Fibroblast of lung (primary cell): ENCODE data around the gene SCLT1. TPM values are rescaled to one million over a fixed set of nuclear protein-coding genes. Genes with fewer than 3 reads are reported as not detected.

Source experiments
- DNase-seq, 2 donors: peaks; one replicate each; pipeline versions ENCODE4 v3.0.0 to v3.0.0-alpha.2; 2010; ENCODE audit warnings: low read depth in 2 of 2
- H2AFZ ChIP-seq: 2 replicates; pipeline ENCODE4 v1.5.1; 2012; ENCODE audit warnings: low read length, control low read depth, inconsistent platforms
- H3K27ac ChIP-seq: 2 replicates; pipeline ENCODE4 v1.5.1; 2011; ENCODE audit warnings: low read length, control low read depth; ENCODE audit not compliant: insufficient read depth
- H3K27me3 ChIP-seq: 2 replicates; pipeline ENCODE4 v1.5.1; 2011; ENCODE audit warnings: mild to moderate bottlenecking, low read length; ENCODE audit not compliant: control insufficient read depth, insufficient read depth
- H3K36me3 ChIP-seq: 2 replicates; pipeline ENCODE4 v1.5.1; 2011; ENCODE audit warnings: low read length; ENCODE audit not compliant: control insufficient read depth, insufficient read depth
- H3K4me1 ChIP-seq: 2 replicates; pipeline ENCODE4 v1.5.1; 2011; ENCODE audit warnings: low read length; ENCODE audit not compliant: control insufficient read depth, insufficient read depth; ENCODE audit errors: extremely low read depth
- H3K4me2 ChIP-seq: 2 replicates; pipeline ENCODE4 v1.5.1; 2011; ENCODE audit warnings: low read length, control low read depth; ENCODE audit not compliant: insufficient read depth; ENCODE audit errors: extremely low read depth
- H3K4me3 ChIP-seq, 4 experiments: fragments of 200-600 bp in 1 of 4; sonication (generic) in 1 of 4; replicated peaks in 1 of 4; 2 replicates each; pipeline ENCODE4 v1.5.1; 2011 to 2016; ENCODE audit warnings: low read length in 4 of 4, low read depth in 3 of 4, mild to moderate bottlenecking in 3 of 4, control low read depth in 2 of 4, inconsistent platforms in 1 of 4, mixed read lengths in 1 of 4; ENCODE audit not compliant: insufficient read depth in 1 of 4; ENCODE audit errors: control extremely low read depth in 1 of 4
- H3K79me2 ChIP-seq: 2 replicates; pipeline ENCODE4 v1.5.1; 2012; ENCODE audit warnings: mild to moderate bottlenecking, low read length, inconsistent platforms; ENCODE audit not compliant: control insufficient read depth, insufficient read depth
- H3K9ac ChIP-seq: 2 replicates; pipeline ENCODE4 v1.5.1; 2011; ENCODE audit warnings: mild to moderate bottlenecking, low read length, control low read depth; ENCODE audit not compliant: insufficient read depth
- H3K9me3 ChIP-seq: 2 replicates; pipeline ENCODE4 v1.5.1; 2012; ENCODE audit warnings: low read depth, low read length; ENCODE audit not compliant: control insufficient read depth, insufficient read depth
- H4K20me1 ChIP-seq: 2 replicates; pipeline ENCODE4 v1.5.1; 2011; ENCODE audit warnings: low read length; ENCODE audit not compliant: control insufficient read depth, insufficient read depth; ENCODE audit errors: extremely low read depth
- CTCF ChIP-seq, 2 donors: IDR thresholded peaks in 1 of 2; conservative IDR thresholded peaks in 1 of 2; 1 replicate in 1 of 2; 2 replicates in 1 of 2; pipeline ENCODE4 v1.5.1; 2011 to 2012; ENCODE audit warnings: low read length in 2 of 2, control low read depth in 1 of 2, inconsistent platforms in 1 of 2, low read depth in 1 of 2, mild to moderate bottlenecking in 1 of 2
- EZH2 ChIP-seq: IDR thresholded peaks from 2 replicates; pipeline ENCODE4 v1.5.1; 2012; ENCODE audit warnings: low read length, control low read depth, mild to moderate bottlenecking; ENCODE audit errors: missing control alignments
- polyA plus RNA-seq, 2 donors: library from polyadenylated mRNA; depleted of rRNA in 1 of 2; stranded (reverse) in 1 of 2; unstranded in 1 of 2; fragments of >200 nt; gene quantifications; 2 replicates each; pipeline ENCODE4 v1.2.1, GENCODE V29; 2011 to 2012; ENCODE audit warnings: missing spikeins in 1 of 2
- total RNA-seq: library from RNA; depleted of rRNA; stranded (reverse); fragments of >200 nt; gene quantifications from 2 replicates; pipeline ENCODE4 v1.2.1, GENCODE V29; 2014

The SCLT1 gene
- total and polyA plus RNA-seq, 2 donors (not counting 1 experiment from before 2014, with no cell fraction given) = 8.8 to 16.2 TPM

GRCh38 chr4:129040471-129040870 is 52.9 kb downstream of the SCLT1 start:
- no peak overlapping the region for H3K9ac ChIP-seq
- no peaks in the 10 kb centered on the region for H3K9me3 ChIP-seq
- no peaks in the 10 kb centered on the region for H4K20me1 ChIP-seq
- TF ChIP-seq EZH2 (no peak), CTCF (conservative IDR thresholded peaks at IDR 0.05 in 1 of 2, IDR thresholded peaks at IDR 0.05 in 1 of 2; ENCODE audit: low read depth in 1 of 2, low read length in 2 of 2) (no peak)
- no peak for DNase-seq
- no peaks in the 10 kb centered on the region for H3K27me3 ChIP-seq
- no peaks in the 10 kb centered on the region for H3K79me2 ChIP-seq
- H3K36me3 ChIP-seq = no peaks in the 10 kb centered on the region
- no peaks in the 10 kb centered on the region for H3K4me1 ChIP-seq
- H3K27ac ChIP-seq = no peak overlapping the region
- H3K4me2 ChIP-seq = no peak overlapping the region
- no peak overlapping the region for H3K4me3 ChIP-seq
- H2AFZ ChIP-seq = no peak overlapping the region

GRCh38 chr4:129037093-129037492 is 56.2 kb downstream of the SCLT1 start:
- TF ChIP-seq EZH2 (no peak), CTCF (conservative IDR thresholded peaks at IDR 0.05 in 1 of 2, IDR thresholded peaks at IDR 0.05 in 1 of 2; ENCODE audit: low read depth in 1 of 2, low read length in 2 of 2) (no peak)
- H3K36me3 ChIP-seq = no peaks in the 10 kb centered on the region
- H3K27me3 ChIP-seq = no peaks in the 10 kb centered on the region
- no peak for DNase-seq
- no peaks in the 10 kb centered on the region for H3K4me1 ChIP-seq
- no peak overlapping the region for H3K4me2 ChIP-seq
- no peaks in the 10 kb centered on the region for H3K79me2 ChIP-seq
- H3K9ac ChIP-seq = no peak overlapping the region
- H4K20me1 ChIP-seq = no peaks in the 10 kb centered on the region
- H3K27ac ChIP-seq = no peak overlapping the region
- no peaks in the 10 kb centered on the region for H3K9me3 ChIP-seq
- no peak overlapping the region for H3K4me3 ChIP-seq
- H2AFZ ChIP-seq = no peak overlapping the region

GRCh38 chr4:129014566-129015509 is 78.5 kb downstream of the SCLT1 start:
- Histone ChIP-seq H3K9ac (no peak overlapping the region), H3K4me1 (no peaks in the 10 kb centered on the region), H3K4me3 (no peak overlapping the region), H2AFZ (no peak overlapping the region), H4K20me1 (no peaks in the 10 kb centered on the region), H3K4me2 (no peak overlapping the region), H3K27me3 (no peaks in the 10 kb centered on the region), H3K79me2 (no peaks in the 10 kb centered on the region), H3K27ac (no peak overlapping the region), H3K9me3 (no peaks in the 10 kb centered on the region), H3K36me3 (peaks cover 2% of the 10 kb centered on the region)
- TF ChIP-seq EZH2 = no peak
- no peak for TF ChIP-seq CTCF (conservative IDR thresholded peaks at IDR 0.05 in 1 of 2, IDR thresholded peaks at IDR 0.05 in 1 of 2; ENCODE audit: low read depth in 1 of 2, low read length in 2 of 2)
- peak in 1 of 2 donors; percentile 45 for DNase-seq
